ENCODE results near the gene MTMR10.

The MTMR10 gene

GRCh38 chr15:30956216-30957124 is 35.0 kb downstream of the MTMR10 start:
- DNase-seq = no peak

GRCh38 chr15:30954674-30955073 is 36.8 kb downstream of the MTMR10 start:
- no peak for DNase-seq

GRCh38 chr15:30953731-30954378 is 37.6 kb downstream of the MTMR10 start:
- peak; percentile 44 for DNase-seq

- DNase-seq = no peak
Measured at GRCh38 chr15:30953183-30953582, 38.2 kb downstream of the MTMR10 start.

- DNase-seq = no peak
Measured at GRCh38 chr15:30943654-30944335, 47.6 kb downstream of the MTMR10 start.

- DNase-seq = no peak
Measured at GRCh38 chr15:30941520-30941919, 49.9 kb downstream of the MTMR10 start.

- no peak for DNase-seq
Measured at GRCh38 chr15:30940359-30940758, 51.1 kb downstream of the MTMR10 start.

- no peak for DNase-seq
Measured at GRCh38 chr15:30939161-30939560, 52.3 kb downstream of the MTMR10 start.

- DNase-seq = no peak
Measured at GRCh38 chr15:30933293-30933692, 58.1 kb downstream of the MTMR10 start.

- DNase-seq = no peak
Measured at GRCh38 chr15:30930422-30930821, 61.0 kb downstream of the MTMR10 start.

- no peak for DNase-seq
Measured at GRCh38 chr15:30929982-30930381, 61.4 kb downstream of the MTMR10 start.

- no peak for DNase-seq
Measured at GRCh38 chr15:30929064-30929669, 62.3 kb downstream of the MTMR10 start.

- DNase-seq = no peak
Measured at GRCh38 chr15:30928076-30928475, 63.4 kb downstream of the MTMR10 start.

GRCh38 chr15:30927148-30927761 is 64.2 kb downstream of the MTMR10 start:
- no peak for DNase-seq

- no peak for DNase-seq
Measured at GRCh38 chr15:30926161-30926560, 65.3 kb downstream of the MTMR10 start.

GRCh38 chr15:30925686-30926085 is 65.7 kb downstream of the MTMR10 start:
- DNase-seq = no peak

- DNase-seq = no peak
Measured at GRCh38 chr15:30924353-30924752, 67.1 kb downstream of the MTMR10 start.

GRCh38 chr15:30923429-30923828 is 68.0 kb downstream of the MTMR10 start:
- DNase-seq = no peak

GRCh38 chr15:30922480-30923311 is 68.7 kb downstream of the MTMR10 start:
- no peak for DNase-seq

- no peak for DNase-seq
Measured at GRCh38 chr15:30921781-30922479, 69.5 kb downstream of the MTMR10 start.

- DNase-seq = no peak
Measured at GRCh38 chr15:30921106-30921505, 70.3 kb downstream of the MTMR10 start.
